SU-DHL-6 (cell line): ENCODE measurements around the gene WIPI1.

Experiments used
- EZH2phosphoT487 ChIP-seq: fragments of 200-600 bp; sonication (generic), shearing (Covaris generic); conservative IDR thresholded peaks from 2 replicates; pipeline ENCODE4 v1.6.1; 2018; ENCODE audit warnings: mild to moderate bottlenecking, antibody characterized with exemption, low read length, moderate library complexity, mixed read lengths
- TF ChIP-seq, protein P1 (sequence below): fragments of 200-600 bp; sonication (generic); IDR thresholded peaks from one replicate; pipeline ENCODE4 v1.5.1; 2017; ENCODE audit warnings: antibody characterized with exemption, mild to moderate bottlenecking, low read length, moderate library complexity; ENCODE audit not compliant: insufficient read depth, poor library complexity, severe bottlenecking

- TF ChIP-seq, protein P1, sequence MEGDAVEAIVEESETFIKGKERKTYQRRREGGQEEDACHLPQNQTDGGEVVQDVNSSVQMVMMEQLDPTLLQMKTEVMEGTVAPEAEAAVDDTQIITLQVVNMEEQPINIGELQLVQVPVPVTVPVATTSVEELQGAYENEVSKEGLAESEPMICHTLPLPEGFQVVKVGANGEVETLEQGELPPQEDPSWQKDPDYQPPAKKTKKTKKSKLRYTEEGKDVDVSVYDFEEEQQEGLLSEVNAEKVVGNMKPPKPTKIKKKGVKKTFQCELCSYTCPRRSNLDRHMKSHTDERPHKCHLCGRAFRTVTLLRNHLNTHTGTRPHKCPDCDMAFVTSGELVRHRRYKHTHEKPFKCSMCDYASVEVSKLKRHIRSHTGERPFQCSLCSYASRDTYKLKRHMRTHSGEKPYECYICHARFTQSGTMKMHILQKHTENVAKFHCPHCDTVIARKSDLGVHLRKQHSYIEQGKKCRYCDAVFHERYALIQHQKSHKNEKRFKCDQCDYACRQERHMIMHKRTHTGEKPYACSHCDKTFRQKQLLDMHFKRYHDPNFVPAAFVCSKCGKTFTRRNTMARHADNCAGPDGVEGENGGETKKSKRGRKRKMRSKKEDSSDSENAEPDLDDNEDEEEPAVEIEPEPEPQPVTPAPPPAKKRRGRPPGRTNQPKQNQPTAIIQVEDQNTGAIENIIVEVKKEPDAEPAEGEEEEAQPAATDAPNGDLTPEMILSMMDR = no peak
- no peak for TF ChIP-seq EZH2phosphoT487
Measured at GRCh38 chr17:68451670-68452354, 5.5 kb downstream of the WIPI1 start.
